Neural cell (in vitro differentiated cells): ENCODE data around the gene SCARB1. TPM values are rescaled to one million over a fixed set of nuclear protein-coding genes. Genes with fewer than 3 reads are reported as not detected.

Experiments used
- H2AFZ ChIP-seq: fragments of 200-600, 300-800 bp; sonication (generic), shearing (Covaris generic); 2 replicates; pipeline ENCODE4 v1.6.0; 2014; ENCODE audit warnings: low read depth, mild to moderate bottlenecking, antibody characterized with exemption, low read length, moderate library complexity
- H3F3A ChIP-seq: fragments of 200-600 bp; shearing (Covaris generic); 2 replicates; pipeline ENCODE4 v1.6.1; 2016; ENCODE audit warnings: mild to moderate bottlenecking, moderate library complexity, mixed read lengths, antibody characterized with exemption, low read length; ENCODE audit not compliant: insufficient read depth, poor library complexity, severe bottlenecking
- H3K27ac ChIP-seq: fragments of 200-600, 300-800 bp; sonication (generic), shearing (Covaris generic); 2 replicates; pipeline ENCODE4 v1.5.1; 2014; ENCODE audit warnings: mild to moderate bottlenecking, low read length, moderate library complexity
- H3K27me3 ChIP-seq: fragments of 300-800, 200-600 bp; sonication (generic), shearing (Covaris generic); 2 replicates; pipeline ENCODE4 v1.6.0; 2014; ENCODE audit warnings: mild to moderate bottlenecking, low read depth, low read length, moderate library complexity; ENCODE audit not compliant: insufficient read depth
- H3K36me3 ChIP-seq: fragments of 300-800, 200-600 bp; sonication (generic), shearing (Covaris generic); 2 replicates; pipeline ENCODE4 v1.5.1; 2014; ENCODE audit warnings: mild to moderate bottlenecking, antibody characterized with exemption, low read length, moderate library complexity; ENCODE audit not compliant: insufficient read depth
- H3K4me2 ChIP-seq: fragments of 300-800, 200-600 bp; sonication (generic), shearing (Covaris generic); 2 replicates; pipeline ENCODE4 v1.6.0; 2014; ENCODE audit warnings: mild to moderate bottlenecking, low read length
- H3K4me3 ChIP-seq: fragments of 300-800, 200-600 bp; sonication (generic), shearing (Covaris generic); 2 replicates; pipeline ENCODE4 v1.5.1; 2014; ENCODE audit warnings: mild to moderate bottlenecking, low read length, moderate library complexity
- H3K79me2 ChIP-seq: fragments of 200-600 bp; shearing (Covaris generic); replicated peaks from 2 replicates; pipeline ENCODE4 v1.6.0; 2014; ENCODE audit warnings: mild to moderate bottlenecking, low read length, moderate library complexity; ENCODE audit not compliant: insufficient read depth
- H3K9ac ChIP-seq: fragments of 300-800, 200-600 bp; sonication (generic), shearing (Covaris generic); 2 replicates; pipeline ENCODE4 v1.6.1; 2016; ENCODE audit warnings: mild to moderate bottlenecking, low read length, mixed read lengths
- H3K9me2 ChIP-seq: fragments of 200-600 bp; shearing (Covaris generic); 2 replicates; pipeline ENCODE4 v1.6.1; 2016; ENCODE audit warnings: mild to moderate bottlenecking, low read length, mixed read lengths; ENCODE audit not compliant: insufficient read depth
- H3K9me3 ChIP-seq: fragments of 200-600, 300-800 bp; sonication (generic), shearing (Covaris generic); 2 replicates; pipeline ENCODE4 v1.6.1; 2016; ENCODE audit warnings: mild to moderate bottlenecking, mixed run types, low read length, moderate library complexity, mixed read lengths
- H4K20me1 ChIP-seq: fragments of 200-600 bp; shearing (Covaris generic); 2 replicates; pipeline ENCODE4 v1.6.1; 2016; ENCODE audit warnings: mild to moderate bottlenecking, mixed run types; ENCODE audit not compliant: insufficient read depth
- CTCF ChIP-seq: fragments of 450-650 bp; IDR thresholded peaks from 2 replicates; pipeline ENCODE4 v1.5.1; 2014; ENCODE audit warnings: antibody characterized with exemption, mild to moderate bottlenecking, moderate library complexity; ENCODE audit not compliant: poor library complexity, severe bottlenecking
- EP300 ChIP-seq: fragments of 450-650 bp; conservative IDR thresholded peaks from 2 replicates; pipeline ENCODE4 v1.6.1; 2014; ENCODE audit warnings: antibody characterized with exemption, mild to moderate bottlenecking, moderate library complexity; ENCODE audit not compliant: poor library complexity, severe bottlenecking
- EZH2 ChIP-seq: fragments of 200-600, 300-800 bp; shearing (Covaris generic), sonication (generic); IDR thresholded peaks from 2 replicates; pipeline ENCODE4 v1.6.1; 2014; ENCODE audit warnings: antibody characterized with exemption, low read length, borderline replicate concordance, mild to moderate bottlenecking; ENCODE audit not compliant: insufficient read depth, poor library complexity, severe bottlenecking
- MXI1 ChIP-seq: fragments of 450-650 bp; conservative IDR thresholded peaks from 2 replicates; pipeline ENCODE4 v1.6.1; 2014; ENCODE audit warnings: antibody characterized with exemption, mild to moderate bottlenecking; ENCODE audit not compliant: poor library complexity, severe bottlenecking
- POLR2AphosphoS5 ChIP-seq: IDR thresholded peaks from 2 replicates; pipeline ENCODE4 v1.6.1; 2012
- RAD21 ChIP-seq: fragments of 450-650 bp; conservative IDR thresholded peaks from 2 replicates; pipeline ENCODE4 v1.6.1; 2014; ENCODE audit warnings: antibody characterized with exemption, mild to moderate bottlenecking, moderate library complexity
- REST ChIP-seq: IDR thresholded peaks from 2 replicates; pipeline ENCODE4 v1.6.1; 2012; ENCODE audit warnings: borderline replicate concordance
- SMC3 ChIP-seq: fragments of 450-650 bp; conservative IDR thresholded peaks from 2 replicates; pipeline ENCODE4 v1.6.1; 2014; ENCODE audit warnings: antibody characterized with exemption, mild to moderate bottlenecking, moderate library complexity; ENCODE audit not compliant: poor library complexity
- TAF1 ChIP-seq: IDR thresholded peaks from 2 replicates; pipeline ENCODE4 v1.6.1; 2012; ENCODE audit warnings: low read depth
- polyA plus RNA-seq: library from polyadenylated mRNA; depleted of rRNA; stranded (reverse); fragments of >200 nt; gene quantifications from 2 replicates; pipeline ENCODE4 v1.2.3, GENCODE V29; 2014

The SCARB1 gene
- polyA plus RNA-seq, 1 donor from 2014 or later: 5.8 TPM

GRCh38 chr12:124744659-124745464 lies 118.8 kb downstream of the SCARB1 start:
- H3K27ac ChIP-seq: no peak overlapping the region
- no peaks in the 10 kb centered on the region for H3K27me3 ChIP-seq
- no peaks in the 10 kb centered on the region for H3K9me3 ChIP-seq
- H2AFZ ChIP-seq: no peak overlapping the region
- H3K36me3 ChIP-seq: no peaks in the 10 kb centered on the region
- no peaks in the 10 kb centered on the region for H4K20me1 ChIP-seq
- H3K9me2 ChIP-seq: no peaks in the 10 kb centered on the region
- no peaks in the 10 kb centered on the region for H3K79me2 ChIP-seq
- H3K9ac ChIP-seq: no peak overlapping the region
- no peak overlapping the region for H3K4me2 ChIP-seq
- H3K4me3 ChIP-seq: no peak overlapping the region
- no peaks in the 10 kb centered on the region for H3F3A ChIP-seq
- TF ChIP-seq REST (no peak), CTCF (no peak), MXI1 (no peak), EP300 (no peak), TAF1 (no peak), RAD21 (no peak), POLR2AphosphoS5 (no peak), SMC3 (no peak), EZH2 (no peak)

- Histone ChIP-seq H3K4me3 (no peak overlapping the region), H3K9me3 (no peaks in the 10 kb centered on the region), H3K36me3 (no peaks in the 10 kb centered on the region), H3K9me2 (no peaks in the 10 kb centered on the region), H3K4me2 (no peak overlapping the region), H3K27ac (no peak overlapping the region), H3K9ac (no peak overlapping the region), H2AFZ (no peak overlapping the region), H3F3A (no peaks in the 10 kb centered on the region), H3K27me3 (no peaks in the 10 kb centered on the region), H3K79me2 (no peaks in the 10 kb centered on the region), H4K20me1 (no peaks in the 10 kb centered on the region)
- TF ChIP-seq RAD21 (no peak), EZH2 (no peak), CTCF (no peak), TAF1 (no peak), MXI1 (no peak), SMC3 (no peak)
Observed at GRCh38 chr12:124744273-124744640, 119.4 kb downstream of the SCARB1 start.
